Mucosa of descending colon (tissue), 3 donors: ENCODE measurements around the gene C18orf32. TPM values are rescaled to one million over a fixed set of nuclear protein-coding genes. Genes with fewer than 3 reads are reported as not detected.
A peak's percentile ranks its signal among the peaks of the same experiment; 100 is the strongest.

ENCODE experiments used
- ATAC-seq: fragments of 200-7000 bp; cut with Tn5 transposase; one replicate; pipeline ENCODE4 v1.9.1; 2020; ENCODE audit warnings: mild to moderate bottlenecking, moderate library complexity
- DNase-seq, 3 donors: peaks; one replicate each; pipeline ENCODE4 v3.0.0-alpha.2; 2020
- H3K36me3 ChIP-seq: fragments of 200-600 bp; one replicate; pipeline ENCODE4 v1.8.0; 2021; ENCODE audit warnings: low read depth, mild to moderate bottlenecking
- H3K4me1 ChIP-seq: fragments of 200-600 bp; one replicate; pipeline ENCODE4 v1.8.0; 2021; ENCODE audit warnings: low read depth, mild to moderate bottlenecking
- H3K4me3 ChIP-seq: fragments of 200-600 bp; one replicate; pipeline ENCODE4 v1.8.0; 2021; ENCODE audit warnings: mild to moderate bottlenecking
- H3K9me3 ChIP-seq: fragments of 200-600 bp; one replicate; pipeline ENCODE4 v1.8.0; 2021; ENCODE audit warnings: mild to moderate bottlenecking
- intact Hi-C, 2 donors: fragments of 100-400 bp; cut with DNase I in 1 of 2; cut with micrococcal nuclease in 1 of 2; formaldehyde crosslinking; loops; one replicate each; pipeline versions ENCODE4 v1.11.0 to v1.11.1; 2022; cut with DNase I, micrococcal nuclease
- total RNA-seq, 3 donors: library from RNA; stranded (reverse); fragmentation: NEBNext Ultra II Directional in 2 of 3; extraction: Animal tissue kit (Norgen Biotek cat#: 25700) in 2 of 3; gene quantifications; one replicate each; pipeline versions ENCODE4 v1.2.1 to v1.2.4, GENCODE V29; 2021 to 2023
- TF ChIP-seq, protein P1 (sequence below): fragments of 200-600 bp; IDR thresholded peaks from one replicate; pipeline ENCODE4 v1.8.0; 2022; ENCODE audit warnings: antibody characterized with exemption, mild to moderate bottlenecking
- donor health status: DM: no; HTN: no; CAD: no; lungs with moderate emphysema.
- donor health status: DM: no; HTN: no; CAD: no.
- donor health status: DM: no; HTN: yes; CAD: no.

C18orf32 gene
- total RNA-seq, 3 donors from 2014 or later = 48.9 to 61.7 (median 57.8) TPM

DNA sequence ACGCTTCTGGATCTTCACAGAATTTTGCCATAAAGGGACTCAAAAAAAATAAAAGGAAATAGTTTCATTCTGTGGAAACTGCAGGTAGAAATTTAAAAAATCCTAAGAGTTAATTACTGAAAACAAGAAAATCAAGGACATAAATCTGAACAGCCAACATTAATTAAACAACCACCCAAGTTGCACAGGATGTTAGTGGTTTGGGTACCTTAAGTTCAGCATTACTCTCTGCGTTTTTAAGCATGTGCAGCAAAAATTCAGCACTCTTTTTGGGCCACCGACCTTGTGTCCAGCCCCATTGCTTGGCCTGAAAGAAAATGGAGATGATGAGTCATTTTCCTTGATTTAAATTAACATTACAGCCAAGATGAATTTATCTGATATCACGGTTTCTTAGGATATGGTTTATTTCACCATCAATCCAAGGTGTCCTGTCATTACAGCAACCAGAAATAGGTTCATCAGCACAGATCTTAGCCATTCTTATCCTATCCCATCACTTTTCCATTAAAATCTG lies 3.3 kb upstream of the C18orf32 start:
- intact Hi-C loops = no loop called here
- ATAC-seq (no peak), DNase-seq (no peak)
- no peak overlapping the region for H3K4me3 ChIP-seq
- H3K4me1 ChIP-seq = peaks cover 19% of the 10 kb centered on the region
- H3K9me3 ChIP-seq = no peaks in the 10 kb centered on the region
- TF ChIP-seq, protein P1, sequence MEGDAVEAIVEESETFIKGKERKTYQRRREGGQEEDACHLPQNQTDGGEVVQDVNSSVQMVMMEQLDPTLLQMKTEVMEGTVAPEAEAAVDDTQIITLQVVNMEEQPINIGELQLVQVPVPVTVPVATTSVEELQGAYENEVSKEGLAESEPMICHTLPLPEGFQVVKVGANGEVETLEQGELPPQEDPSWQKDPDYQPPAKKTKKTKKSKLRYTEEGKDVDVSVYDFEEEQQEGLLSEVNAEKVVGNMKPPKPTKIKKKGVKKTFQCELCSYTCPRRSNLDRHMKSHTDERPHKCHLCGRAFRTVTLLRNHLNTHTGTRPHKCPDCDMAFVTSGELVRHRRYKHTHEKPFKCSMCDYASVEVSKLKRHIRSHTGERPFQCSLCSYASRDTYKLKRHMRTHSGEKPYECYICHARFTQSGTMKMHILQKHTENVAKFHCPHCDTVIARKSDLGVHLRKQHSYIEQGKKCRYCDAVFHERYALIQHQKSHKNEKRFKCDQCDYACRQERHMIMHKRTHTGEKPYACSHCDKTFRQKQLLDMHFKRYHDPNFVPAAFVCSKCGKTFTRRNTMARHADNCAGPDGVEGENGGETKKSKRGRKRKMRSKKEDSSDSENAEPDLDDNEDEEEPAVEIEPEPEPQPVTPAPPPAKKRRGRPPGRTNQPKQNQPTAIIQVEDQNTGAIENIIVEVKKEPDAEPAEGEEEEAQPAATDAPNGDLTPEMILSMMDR = no peak
- no peaks in the 10 kb centered on the region for H3K36me3 ChIP-seq

DNA sequence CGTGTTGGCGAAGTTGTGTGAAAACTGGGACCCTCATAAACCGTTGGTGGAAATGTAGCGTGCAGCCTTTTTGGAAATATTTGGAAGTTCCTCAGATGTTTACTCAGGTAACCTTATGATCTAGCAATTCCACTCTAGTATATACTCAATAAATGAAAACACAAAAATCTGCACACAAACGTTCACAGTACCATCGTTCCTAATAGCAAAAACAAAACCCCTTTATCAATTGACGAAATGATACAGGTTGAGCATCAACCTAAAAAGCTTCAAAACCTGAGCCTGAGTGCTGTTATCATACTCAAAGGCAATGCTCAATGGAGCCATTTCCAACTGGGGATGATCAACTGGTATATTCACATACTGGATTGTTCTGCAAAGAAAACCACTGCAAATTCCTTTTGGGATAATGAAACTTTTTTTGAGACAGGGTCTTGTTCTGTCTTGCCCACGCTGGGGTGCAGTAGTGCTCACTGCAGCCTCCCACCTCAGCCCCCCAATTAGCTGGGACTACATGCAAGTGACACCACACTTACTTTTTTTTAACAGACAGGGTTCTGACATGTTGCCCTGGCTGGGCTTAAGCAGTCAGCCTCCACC lies 777 bp upstream of the C18orf32 start:
- DNase-seq = no peak
- intact Hi-C loops = no loop called here
- no peak overlapping the region for H3K4me3 ChIP-seq
- TF ChIP-seq, protein P1 = no peak
- ATAC-seq = no peak
- no peaks in the 10 kb centered on the region for H3K9me3 ChIP-seq
- H3K4me1 ChIP-seq = peaks cover 19% of the 10 kb centered on the region
- H3K36me3 ChIP-seq = no peaks in the 10 kb centered on the region

DNA sequence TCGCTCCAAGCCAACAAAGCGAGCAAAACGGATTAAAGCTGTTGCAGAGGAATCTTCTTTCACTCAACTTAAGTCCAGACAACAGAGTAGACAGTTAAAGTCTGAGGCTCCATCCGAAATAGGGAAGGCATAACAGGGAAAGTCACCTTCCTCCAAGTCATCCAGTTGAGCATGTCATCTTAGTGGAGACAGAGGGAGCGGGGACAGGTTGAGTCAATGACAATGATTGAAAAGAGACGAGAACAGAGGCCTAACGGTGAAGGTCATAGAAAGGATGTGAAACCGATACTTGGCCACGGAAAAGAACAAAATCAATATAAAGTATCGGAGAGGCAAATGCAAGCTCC lies 455 bp downstream of the C18orf32 start:
- DNase-seq (no peak), ATAC-seq (peak; percentile 49)
- no peaks in the 10 kb centered on the region for H3K36me3 ChIP-seq
- H3K9me3 ChIP-seq = no peaks in the 10 kb centered on the region
- H3K4me3 ChIP-seq = peak overlapping the region; percentile 82
- intact Hi-C loops = no loop called here
- TF ChIP-seq, protein P1 = no peak
- H3K4me1 ChIP-seq = peaks cover 19% of the 10 kb centered on the region

DNA sequence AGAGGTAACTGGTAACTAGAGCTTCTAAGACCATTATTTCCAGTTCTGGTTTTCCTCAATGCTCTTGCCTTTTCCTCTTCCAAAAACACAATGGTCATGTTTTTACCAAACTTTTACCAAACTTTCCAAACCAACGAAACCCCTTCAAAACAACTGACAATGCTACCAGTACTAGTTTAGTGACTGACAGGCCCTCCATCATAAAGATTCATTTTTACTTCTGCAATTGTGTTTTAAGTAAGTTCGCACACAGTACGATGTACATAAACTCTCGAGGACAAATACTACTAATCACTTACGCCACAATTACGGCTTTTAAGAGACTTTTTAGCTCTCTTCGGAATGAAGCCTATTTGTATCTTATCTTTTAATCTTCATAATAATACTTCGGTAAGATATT lies 900 bp downstream of the C18orf32 start:
- Histone ChIP-seq H3K4me3 (peak overlapping the region; percentile 82), H3K9me3 (no peaks in the 10 kb centered on the region), H3K36me3 (no peaks in the 10 kb centered on the region), H3K4me1 (peaks cover 16% of the 10 kb centered on the region)
- intact Hi-C loops = no loop called here
- no peak for DNase-seq
- no peak for ATAC-seq
- TF ChIP-seq, protein P1 = no peak

DNA sequence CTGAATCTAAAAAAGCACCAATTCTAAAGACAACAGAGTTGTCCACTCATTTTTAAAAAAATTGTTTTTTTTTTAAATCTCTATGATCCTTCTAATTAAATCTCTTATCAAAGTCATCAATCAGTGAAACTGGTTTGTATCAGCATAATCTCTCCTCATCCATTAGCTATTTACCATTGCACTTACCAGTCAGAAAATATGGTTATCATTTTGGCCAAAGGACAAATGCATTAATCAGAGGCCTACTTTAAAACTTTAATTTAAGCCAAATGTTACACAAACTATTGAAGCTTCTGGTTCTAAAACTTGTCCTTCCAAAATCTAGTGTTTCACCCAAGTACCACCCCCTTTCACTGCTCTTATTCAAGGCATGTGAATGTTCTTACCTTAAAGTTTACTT lies 3.8 kb downstream of the C18orf32 start:
- Histone ChIP-seq H3K9me3 (no peaks in the 10 kb centered on the region), H3K4me1 (peaks cover 7% of the 10 kb centered on the region), H3K4me3 (no peak overlapping the region), H3K36me3 (no peaks in the 10 kb centered on the region)
- TF ChIP-seq, protein P1 = no peak
- DNase-seq (no peak), ATAC-seq (no peak)
- intact Hi-C loops = no loop called here

DNA sequence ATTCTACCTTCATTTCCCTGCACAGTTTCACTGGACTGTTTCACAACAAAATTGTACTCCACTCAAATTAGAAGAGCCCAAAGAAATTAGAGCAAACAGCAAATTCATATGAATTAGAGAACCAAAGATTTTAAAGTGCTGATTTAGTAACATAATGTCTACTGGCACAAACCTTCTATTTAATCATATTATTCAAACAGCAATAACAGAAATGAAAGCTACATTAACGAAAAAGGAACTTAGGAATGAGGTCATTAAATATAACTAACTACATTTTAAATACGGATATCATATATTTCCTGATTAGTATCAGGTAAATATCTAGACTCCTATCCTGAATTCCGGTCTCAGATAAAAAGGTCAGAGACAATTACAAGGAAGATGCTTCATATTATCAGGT lies 5.1 kb downstream of the C18orf32 start:
- no peak for ATAC-seq
- H3K36me3 ChIP-seq = no peaks in the 10 kb centered on the region
- H3K9me3 ChIP-seq = no peaks in the 10 kb centered on the region
- intact Hi-C loops = no loop called here
- peaks cover 7% of the 10 kb centered on the region for H3K4me1 ChIP-seq
- no peak for DNase-seq
- H3K4me3 ChIP-seq = no peak overlapping the region
- TF ChIP-seq, protein P1 = no peak
